ENCODE data around the gene ZBTB8B.
"Not testable (repeated sequence)": the region's sequence is repeated elsewhere in the genome, so short reads cannot be mapped to it uniquely, and the experiment has no call there.

Gene ZBTB8B

GRCh38 chr1:32470991-32471694 is 6.3 kb downstream of the ZBTB8B start:
- no peak for FAIRE-seq

GRCh38 chr1:32471695-32472362 is 7.0 kb downstream of the ZBTB8B start:
- no peak for FAIRE-seq

GRCh38 chr1:32472966-32473365 is 8.1 kb downstream of the ZBTB8B start:
- not testable (repeated sequence) for FAIRE-seq

- FAIRE-seq, result no peak
Observed at GRCh38 chr1:32474954-32475353, 10.1 kb downstream of the ZBTB8B start.

- no peak for FAIRE-seq
Observed at GRCh38 chr1:32480003-32480402, 15.1 kb downstream of the ZBTB8B start.

- FAIRE-seq, result no peak
Observed at GRCh38 chr1:32480761-32481160, 15.9 kb downstream of the ZBTB8B start.

GRCh38 chr1:32481788-32482187 is 16.9 kb downstream of the ZBTB8B start:
- peak; percentile 12 for FAIRE-seq

- FAIRE-seq, result peak; percentile 51
Observed at GRCh38 chr1:32485554-32486255, 20.8 kb downstream of the ZBTB8B start.

GRCh38 chr1:32486463-32487113 is 21.7 kb downstream of the ZBTB8B start:
- no peak for FAIRE-seq

GRCh38 chr1:32487182-32487581 is 22.3 kb downstream of the ZBTB8B start:
- no peak for FAIRE-seq

- no peak for FAIRE-seq
Observed at GRCh38 chr1:32489774-32490454, 25.0 kb downstream of the ZBTB8B start.

GRCh38 chr1:32491386-32491785 is 26.5 kb downstream of the ZBTB8B start:
- no peak for FAIRE-seq

- FAIRE-seq, result no peak
Observed at GRCh38 chr1:32494196-32494595, 29.3 kb downstream of the ZBTB8B start.

GRCh38 chr1:32494711-32495337 is 30.0 kb downstream of the ZBTB8B start:
- no peak for FAIRE-seq

GRCh38 chr1:32496127-32496526 is 31.3 kb downstream of the ZBTB8B start:
- FAIRE-seq, result no peak

- no peak for FAIRE-seq
Observed at GRCh38 chr1:32498751-32499150, 33.9 kb downstream of the ZBTB8B start.

- FAIRE-seq, result no peak
Observed at GRCh38 chr1:32500387-32501209, 35.7 kb downstream of the ZBTB8B start.

- no peak for FAIRE-seq
Observed at GRCh38 chr1:32501865-32502264, 37.0 kb downstream of the ZBTB8B start.

GRCh38 chr1:32503153-32503552 is 38.3 kb downstream of the ZBTB8B start:
- FAIRE-seq, result no peak

GRCh38 chr1:32507021-32507420 is 42.1 kb downstream of the ZBTB8B start:
- FAIRE-seq, result no peak

GRCh38 chr1:32508761-32509160 is 43.9 kb downstream of the ZBTB8B start:
- no peak for FAIRE-seq

All from endometrium (tissue), 2 donors.